ENCODE data around the gene IGF2BP3.
"Not testable (repeated sequence)": the region's sequence is repeated elsewhere in the genome, so short reads cannot be mapped to it uniquely, and the experiment has no call there.

The IGF2BP3 gene

DNA sequence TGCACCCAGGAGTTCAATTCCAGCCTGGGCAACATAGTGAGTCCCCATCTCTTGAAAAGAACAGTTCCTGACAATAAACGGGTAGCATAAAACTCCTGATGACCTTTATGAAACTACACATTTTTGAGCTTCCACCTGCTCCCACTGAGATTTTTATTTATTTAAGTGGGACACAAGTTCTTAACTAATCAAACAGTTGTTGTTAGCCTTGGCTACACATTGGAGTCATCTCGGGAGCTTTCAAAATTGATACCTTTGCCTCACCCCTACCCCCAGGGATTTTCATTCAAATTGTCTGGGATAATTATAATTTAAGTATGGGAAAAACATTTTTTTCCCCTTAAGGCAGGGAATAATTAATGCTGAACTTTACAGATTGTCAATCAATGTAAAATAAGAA lies 131.9 kb downstream of the IGF2BP3 start:
- no peak for DNase-seq

DNA sequence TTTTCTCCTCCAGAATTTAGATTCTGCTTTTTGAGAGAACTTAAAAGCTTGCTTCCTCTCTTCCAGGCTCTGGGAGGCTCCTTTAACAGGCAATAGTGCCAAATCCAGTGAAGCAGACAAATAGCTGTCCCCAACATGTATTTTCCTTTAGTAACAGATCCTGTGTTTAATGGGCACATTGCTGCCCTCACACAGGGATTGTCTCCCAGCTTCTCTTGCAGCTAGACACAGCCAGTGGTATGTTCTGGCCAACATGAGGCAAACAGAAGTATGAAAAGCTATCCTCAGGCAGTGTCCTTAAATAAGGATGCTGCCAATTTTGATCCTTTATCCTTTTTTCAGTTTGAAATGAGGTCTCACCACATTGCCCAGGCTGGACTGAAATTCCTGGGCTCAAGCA lies 132.9 kb downstream of the IGF2BP3 start:
- DNase-seq, result no peak

DNA sequence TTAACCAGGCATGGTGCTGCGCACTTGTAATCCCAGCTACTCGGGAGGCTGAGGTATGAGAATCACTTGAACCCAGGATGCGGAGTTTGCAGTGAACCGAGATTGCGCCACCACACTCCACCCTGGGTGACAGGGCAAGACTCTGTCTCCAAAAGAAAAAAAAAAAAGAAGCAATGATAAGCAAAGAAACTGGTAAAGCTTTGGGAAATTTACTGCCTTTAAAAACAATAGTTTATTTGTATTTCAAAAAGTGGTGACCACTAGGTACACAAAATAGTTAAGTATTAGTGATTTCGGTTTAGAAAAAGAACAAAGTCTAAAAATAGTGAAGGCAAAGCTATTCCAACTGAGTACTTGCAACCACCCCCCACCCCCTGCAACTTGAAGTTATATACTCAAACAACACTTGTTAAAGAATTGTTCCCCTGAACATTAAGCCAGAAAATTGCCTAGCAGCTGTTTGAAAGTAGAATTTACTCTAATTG lies 133.4 kb downstream of the IGF2BP3 start:
- DNase-seq, result no peak

DNA sequence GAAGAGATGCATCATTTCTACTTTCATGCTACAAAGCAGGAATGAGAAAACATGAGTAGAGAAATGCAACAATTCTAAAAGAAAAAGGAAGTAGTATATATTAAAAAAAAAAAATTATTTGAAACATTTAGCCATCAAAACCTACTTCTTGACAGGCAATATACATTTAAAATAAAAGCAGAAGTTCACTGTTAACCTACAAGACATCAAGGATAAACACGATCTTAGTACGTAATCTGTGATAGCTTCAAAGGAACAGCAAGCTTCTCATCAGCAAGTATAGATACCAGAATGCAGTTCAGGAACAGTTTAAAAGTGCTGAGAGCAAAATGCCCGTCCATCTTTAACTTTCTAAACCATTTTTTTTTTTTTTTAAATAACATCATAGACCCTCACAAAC lies 134.2 kb downstream of the IGF2BP3 start:
- no peak for DNase-seq

DNA sequence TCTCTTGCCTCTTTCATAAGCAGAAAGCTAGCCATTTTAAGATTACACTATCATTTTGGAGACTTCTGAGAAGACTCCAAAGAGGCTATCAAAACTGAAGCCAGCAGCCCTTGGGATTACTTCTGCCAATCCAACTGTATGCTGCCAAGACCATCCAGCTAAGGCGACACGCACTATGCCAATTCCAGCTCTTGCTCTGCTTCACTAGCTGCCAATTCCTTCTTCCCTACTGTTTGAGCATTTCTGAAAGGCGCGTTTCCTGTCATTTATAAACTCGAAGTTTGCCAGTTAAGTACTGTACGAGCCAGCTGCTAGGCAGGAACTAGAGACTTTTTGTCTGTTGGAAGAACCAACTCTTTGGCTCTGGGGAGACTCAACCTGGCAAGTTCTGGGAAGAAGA lies 134.7 kb downstream of the IGF2BP3 start:
- no peak for DNase-seq

DNA sequence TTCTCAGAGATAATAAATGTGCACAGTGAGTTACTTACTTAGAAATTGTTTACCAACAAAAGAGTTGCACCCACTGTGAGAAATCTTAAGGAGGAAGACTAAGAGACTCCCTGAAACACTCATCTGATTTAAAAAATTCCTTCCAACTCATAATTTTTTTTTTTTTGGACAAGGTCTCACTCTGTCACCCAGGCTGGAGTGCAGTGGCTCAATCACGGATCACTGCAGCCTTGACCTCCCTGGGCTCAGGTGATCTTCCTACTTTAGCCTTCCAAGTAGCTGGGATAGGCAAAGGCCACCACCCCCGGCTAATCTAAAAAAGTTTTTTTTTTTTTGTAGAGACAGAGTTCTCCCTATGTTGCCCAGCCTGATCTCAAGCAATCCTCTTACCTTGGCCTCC lies 135.2 kb downstream of the IGF2BP3 start:
- DNase-seq, result no peak

DNA sequence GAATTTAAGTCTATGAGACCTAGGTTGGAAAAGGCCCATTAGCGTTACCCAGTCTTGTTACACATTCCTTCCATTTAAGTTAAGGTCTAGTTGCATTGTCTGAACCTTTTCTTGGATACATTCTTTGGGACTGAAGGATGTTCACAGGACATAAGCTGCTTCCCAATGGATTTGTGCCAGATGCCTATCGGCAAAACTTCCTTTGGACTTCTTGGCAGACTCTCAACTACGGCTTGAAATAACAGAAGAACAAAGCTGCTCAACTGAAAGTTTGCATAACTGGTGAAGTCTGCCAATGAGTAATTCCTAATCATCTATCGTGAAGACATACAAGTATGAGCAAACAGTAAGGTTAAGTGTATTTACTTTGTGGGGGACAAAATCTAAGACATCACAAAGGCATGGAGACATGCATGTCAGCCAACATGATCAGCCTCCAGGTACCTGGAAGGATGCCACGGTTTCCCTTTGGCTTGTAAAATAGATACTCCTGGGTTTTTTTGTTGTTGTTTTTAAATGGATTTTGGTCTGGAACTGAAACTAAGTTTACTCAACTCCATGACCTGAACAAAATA lies 135.7 kb downstream of the IGF2BP3 start:
- DNase-seq, result no peak

DNA sequence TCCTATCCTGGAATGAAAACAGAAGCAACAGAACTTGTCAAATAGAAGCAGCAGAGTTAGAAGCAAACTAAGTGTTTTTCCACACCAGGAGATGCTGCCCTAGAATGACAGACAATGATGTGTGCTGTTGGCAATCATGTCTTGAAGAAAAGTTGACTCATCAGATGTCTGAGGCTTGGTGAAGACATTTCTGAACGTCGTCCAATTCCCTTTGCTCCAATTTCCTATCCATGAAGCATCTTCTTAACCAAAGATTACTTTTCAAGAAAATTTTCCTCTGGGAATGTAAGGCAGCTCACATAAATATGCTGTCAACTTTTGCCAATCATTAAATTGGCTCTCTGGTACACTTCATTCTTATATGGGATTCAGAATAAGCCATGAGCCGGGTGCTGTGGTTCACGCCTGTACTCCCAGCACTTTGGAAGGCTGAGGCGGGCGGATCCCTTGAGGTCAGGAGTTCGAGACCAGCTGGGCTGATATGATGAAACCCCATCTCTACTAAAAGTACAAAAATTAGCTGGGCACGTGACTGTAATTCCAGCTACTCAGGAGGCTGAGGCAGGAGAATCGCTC lies 136.5 kb downstream of the IGF2BP3 start:
- no peak for DNase-seq

DNA sequence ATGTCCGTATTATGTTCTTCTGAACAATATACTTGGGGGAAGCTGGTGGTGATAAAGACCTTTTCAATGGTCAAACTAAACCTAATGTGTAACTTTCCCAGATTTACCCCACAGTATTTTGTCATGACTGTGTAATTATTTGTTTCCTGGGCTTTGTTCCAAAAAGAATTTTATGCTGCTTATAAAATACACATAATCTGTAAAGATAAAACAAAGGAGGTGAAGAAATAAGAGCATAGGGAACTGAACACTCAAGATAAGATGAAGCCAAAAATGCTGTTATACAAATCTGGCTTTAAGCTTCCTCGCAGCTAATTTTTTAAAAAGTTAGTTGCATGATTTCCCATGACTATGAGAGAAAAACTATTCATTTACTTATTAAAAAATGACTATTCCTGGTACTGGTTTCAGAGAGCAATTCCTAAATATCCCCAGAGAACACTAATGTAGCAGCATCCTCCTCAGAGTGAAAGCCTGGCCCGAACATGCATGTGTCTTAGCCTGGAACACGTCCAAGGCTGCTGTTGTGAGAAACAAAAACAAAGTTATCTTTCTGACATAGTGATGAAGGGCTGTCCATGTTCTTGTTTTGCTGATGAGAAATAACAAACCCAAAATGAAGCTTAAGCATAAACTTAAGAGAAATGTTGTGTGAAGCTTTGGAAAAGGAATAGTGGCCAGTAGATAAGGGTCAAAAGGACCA lies 137.2 kb downstream of the IGF2BP3 start:
- peak; percentile 48 for DNase-seq

DNA sequence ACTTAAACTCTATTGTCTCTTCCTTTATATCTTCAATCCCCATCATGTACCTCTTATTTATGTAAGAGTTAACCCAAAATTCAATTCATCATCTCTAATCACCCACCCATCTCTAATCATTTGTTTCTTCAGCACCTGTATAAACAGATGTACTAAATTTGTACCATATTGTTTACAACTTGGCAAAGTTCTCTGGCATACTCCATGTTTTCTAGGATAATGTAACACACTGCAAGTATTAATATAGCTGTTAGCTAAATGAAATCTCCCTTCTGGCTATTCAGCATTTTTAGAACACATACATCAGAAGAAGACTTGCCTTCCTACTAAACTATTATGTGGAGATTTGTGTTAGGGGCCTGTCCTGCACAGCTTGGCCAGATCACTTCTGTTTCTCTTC lies 138.1 kb downstream of the IGF2BP3 start:
- DNase-seq, result no peak

DNA sequence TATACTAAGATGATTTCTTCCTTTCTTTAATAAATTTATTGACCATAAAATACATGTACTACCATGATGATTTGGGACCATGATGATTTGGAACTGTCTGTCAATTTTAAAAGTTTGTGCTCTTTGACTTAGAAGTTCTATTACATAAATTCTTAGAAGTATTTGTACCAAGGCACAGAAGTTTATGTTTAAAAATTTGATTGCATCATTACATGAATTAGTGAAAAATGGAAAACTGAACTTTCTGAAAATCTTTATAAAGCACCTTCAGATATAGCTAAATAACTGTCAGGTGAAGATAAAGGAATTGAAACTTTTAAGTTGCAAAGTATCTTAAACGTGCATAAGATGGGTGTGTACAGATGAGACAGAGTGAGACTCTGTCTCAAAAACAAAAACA lies 139.2 kb downstream of the IGF2BP3 start:
- DNase-seq, result no peak

DNA sequence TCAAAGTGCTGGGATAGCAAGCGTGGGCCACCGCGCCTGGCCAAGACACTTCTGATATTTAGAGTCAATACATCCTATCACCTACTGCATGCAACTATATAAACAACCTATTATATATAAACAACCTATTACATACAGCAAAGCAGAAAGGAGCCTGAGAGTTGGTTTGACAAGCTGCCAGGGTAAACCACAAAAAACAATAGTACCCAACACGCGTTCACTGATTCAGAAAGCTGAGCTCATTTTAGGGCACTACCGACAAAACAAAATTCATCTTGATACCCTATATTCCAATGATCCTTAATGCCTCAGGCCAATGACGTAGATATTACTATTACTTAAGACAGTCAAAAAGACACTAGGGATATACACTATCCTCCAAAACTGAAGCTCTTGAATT lies 154.9 kb downstream of the IGF2BP3 start:
- DNase-seq, result no peak

DNA sequence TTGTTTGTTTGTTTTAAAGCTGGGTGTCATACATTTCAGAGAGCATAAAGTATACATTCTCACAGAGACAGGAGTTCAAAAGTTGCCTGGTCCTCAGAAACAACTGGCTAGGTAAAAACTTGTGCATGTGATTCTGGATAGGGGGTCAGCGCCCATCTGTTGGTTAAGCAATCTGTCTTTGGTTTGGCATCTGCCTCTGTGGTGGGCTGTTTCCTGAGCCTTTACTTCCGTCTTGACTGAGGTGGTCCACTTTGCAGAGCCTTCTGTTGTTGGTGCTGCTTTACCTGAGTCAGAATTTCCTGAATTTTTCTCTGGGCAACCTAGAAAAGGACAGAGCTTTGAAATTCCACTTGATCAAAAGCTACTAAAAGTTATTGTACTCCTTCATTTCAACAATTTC lies 158.2 kb downstream of the IGF2BP3 start:
- not testable (repeated sequence) for DNase-seq

DNA sequence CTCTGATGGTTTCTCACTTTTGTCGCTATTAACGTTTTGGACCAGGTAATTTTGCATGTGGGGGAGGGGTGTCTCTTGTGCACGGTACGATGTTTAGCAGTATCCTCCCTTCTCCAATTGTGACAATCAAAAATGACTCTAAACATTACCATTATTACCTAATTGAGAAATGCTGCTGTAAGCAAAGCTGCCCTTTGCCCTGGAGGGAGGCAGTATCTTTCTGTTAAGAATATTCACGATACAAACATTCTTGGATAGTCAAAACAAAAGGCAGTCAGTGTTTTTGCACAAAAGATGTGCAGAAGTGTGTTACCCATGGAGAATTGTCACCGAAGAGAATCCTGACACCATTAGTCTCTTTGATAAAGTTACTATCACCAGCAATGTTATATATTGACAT lies 161.5 kb downstream of the IGF2BP3 start:
- no peak for DNase-seq

DNA sequence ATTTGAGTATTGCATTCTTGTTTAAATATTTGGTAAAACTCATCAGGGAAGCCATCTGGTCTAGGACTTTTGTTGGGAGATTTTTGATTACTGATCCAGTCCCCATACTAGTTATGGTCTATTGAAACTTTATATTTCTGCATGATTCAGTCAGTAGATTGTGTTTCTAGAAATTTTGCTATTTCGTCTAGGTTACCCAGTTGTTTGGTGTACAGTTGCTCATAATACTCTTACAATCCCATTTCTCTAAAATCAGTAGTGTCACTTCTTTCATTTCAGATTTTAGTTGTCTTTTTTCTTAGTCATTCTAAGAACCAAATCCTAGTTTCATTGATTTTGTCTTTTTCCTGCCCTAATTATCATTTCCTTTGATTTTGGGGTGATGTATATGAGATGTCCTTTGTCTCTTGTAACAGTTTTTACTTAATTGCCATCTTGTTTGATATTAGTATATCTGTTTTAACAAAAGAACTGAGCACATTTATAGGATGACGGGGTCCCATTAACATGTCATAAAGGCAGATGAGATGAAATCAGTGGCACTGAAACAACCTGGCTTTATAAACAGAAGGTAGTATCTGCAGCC lies 163.3 kb downstream of the IGF2BP3 start:
- DNase-seq, result no peak

DNA sequence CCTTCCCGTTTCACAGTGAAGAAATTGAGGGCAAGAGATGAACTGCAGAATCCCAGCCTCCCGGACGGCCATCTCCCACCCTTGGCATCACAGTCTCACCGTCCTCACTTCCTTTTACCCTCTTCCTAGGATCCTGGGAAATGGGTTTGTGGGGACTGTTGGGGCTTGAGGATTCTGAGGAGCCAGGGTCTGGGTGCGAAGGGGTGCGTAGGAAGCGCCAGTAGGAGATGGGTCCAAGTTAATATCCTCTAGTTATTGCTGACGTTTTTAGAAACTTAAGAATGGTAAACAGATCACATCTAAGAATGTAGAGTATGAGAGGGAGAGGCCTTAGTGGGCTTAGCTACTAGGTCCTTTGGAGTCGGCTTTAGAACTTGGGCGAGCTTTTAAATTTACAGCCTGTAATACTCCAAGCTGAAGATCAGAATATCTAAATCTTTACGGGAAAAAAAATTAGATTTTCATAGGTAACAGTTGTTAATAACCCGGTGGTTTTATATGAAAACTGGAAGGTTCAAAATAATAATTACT lies 170.5 kb downstream of the IGF2BP3 start:
- no peak for DNase-seq

DNA sequence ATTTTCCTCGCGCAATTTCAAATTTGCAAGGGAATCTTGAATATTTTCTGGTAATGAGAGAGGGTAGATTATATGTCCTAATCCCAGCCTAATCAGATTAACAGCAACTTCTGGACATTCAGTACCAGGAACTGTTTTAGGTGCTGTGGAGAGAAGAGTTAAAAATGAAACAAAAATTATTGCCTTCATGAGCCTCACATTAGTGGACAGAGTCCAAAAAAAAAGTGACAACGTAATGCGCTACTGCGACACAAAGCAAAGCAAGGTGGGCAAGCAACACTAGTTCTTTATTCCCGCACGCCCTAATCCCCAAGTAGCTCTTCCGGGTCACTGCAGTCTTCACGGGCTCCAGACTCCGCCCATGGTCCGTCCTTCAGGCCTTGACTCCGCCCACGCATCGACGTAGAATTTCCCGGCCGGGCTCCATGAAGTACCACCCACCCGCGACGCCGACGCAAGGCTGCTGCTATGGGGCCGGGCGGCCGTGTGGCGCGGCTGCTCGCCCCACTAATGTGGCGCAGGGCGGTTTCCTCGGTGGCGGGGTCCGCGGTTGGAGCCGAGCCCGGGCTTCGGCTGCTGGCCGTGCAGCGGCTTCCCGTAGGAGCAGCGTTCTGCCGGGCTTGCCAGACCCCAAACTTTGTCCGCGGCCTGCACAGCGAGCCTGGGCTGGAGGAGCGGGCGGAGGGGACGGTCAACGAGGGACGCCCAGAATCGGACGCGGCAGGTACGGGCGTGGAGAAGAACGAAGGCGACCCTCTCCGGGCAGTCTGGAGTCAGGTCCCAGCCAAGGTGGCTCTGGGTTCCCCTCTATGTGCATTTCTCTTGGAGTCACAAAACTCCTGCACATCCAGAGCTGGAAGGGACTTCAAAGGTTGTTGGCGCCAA lies 171.2 kb downstream of the IGF2BP3 start, which contains the start of gene MALSU1:
Gene MALSU1 (plus strand): TSS at position 455 of the 885 bp plus-strand sequence. CDS start 14 bp downstream, at position 469.
- peak; percentile 97 for DNase-seq

DNA sequence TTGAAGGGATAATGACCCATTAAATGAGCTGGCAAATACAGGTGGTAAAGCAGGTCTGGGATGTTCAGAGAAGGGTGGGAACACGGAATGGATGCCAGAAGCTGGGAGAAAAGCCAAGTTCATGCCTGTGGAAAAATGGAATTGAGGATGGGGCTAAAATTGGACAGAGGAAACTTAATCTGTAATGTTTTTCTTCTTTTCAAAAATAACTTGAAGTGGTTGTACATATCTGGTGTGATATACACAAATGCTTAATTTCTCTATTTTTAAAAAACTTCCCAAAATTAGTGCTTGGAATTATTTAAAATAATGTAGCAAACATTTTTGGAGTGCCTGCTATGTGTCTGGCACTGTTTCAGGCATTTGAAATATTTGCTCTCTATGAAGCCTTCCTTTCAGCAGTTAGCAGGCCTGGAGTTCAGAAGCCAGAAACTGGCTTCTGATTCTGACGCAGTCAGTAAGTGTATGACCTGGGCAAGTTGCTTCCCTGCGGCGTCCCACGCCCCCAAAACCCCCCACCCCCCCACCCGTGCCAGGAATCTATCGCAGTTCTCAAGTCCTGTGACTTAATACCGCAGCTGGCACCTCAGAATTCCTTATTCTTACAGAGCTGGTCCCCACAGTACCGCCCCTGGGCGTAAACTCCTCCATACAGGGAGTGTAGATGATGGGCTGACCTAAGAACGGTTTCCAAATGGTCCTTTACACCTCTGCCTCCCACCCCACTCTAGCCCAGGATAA lies 172.0 kb downstream of the IGF2BP3 start:
- peak; percentile 69 for DNase-seq

DNA sequence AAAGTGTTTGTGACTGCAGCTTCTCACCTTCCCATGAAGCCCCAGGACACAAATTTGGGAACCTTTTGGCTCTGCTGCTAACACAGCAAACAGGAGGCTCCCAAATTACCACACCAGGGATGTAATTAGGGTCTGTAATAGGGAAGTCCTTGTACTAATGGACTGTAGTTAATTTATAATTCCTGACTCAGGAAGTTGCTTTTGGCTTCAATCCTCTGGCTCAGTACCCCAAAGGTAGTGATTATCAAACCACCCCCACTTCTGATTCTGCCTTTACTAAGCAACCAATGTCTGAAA lies 174.9 kb downstream of the IGF2BP3 start:
- DNase-seq, result no peak

DNA sequence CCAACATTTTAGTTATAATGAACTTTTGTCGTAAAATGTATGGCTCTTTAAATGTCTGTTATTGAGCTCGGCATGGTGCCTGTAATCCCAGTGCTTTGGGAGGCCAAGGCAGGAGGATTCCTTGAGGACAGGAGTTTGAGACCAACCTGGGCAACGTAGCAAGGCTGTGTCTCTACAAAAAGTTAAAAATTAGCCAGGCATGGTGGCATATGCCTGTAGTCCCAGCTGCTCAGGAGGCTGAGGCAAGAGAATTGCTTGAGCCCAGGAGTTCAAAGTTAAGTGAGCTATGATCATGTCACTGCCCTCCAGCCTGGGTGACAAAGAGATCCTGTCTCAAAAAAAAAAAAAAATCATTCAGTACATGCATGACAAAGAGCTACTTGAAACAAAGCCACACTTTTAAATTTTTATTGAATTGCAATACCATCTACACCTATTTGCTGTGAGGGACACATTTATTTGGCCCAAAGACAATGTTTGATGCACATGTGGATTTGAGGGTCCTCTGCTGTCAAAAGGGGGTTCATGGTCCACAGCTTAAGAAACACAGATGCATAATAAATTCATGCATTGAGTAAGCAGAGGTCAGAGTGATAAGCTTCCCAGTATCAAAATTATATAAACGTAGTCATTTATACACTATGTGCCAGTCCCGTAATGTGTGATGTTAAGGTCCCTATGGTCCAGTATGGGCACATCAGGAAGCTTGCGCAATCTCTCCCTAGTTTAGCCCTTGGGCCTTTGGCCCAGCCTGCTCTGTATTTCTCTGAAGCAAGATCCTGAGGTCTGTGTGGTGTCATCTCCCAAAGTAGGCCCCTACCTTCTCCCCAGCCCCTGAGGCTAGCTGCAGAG lies 175.5 kb downstream of the IGF2BP3 start:
- DNase-seq, result no peak

DNA sequence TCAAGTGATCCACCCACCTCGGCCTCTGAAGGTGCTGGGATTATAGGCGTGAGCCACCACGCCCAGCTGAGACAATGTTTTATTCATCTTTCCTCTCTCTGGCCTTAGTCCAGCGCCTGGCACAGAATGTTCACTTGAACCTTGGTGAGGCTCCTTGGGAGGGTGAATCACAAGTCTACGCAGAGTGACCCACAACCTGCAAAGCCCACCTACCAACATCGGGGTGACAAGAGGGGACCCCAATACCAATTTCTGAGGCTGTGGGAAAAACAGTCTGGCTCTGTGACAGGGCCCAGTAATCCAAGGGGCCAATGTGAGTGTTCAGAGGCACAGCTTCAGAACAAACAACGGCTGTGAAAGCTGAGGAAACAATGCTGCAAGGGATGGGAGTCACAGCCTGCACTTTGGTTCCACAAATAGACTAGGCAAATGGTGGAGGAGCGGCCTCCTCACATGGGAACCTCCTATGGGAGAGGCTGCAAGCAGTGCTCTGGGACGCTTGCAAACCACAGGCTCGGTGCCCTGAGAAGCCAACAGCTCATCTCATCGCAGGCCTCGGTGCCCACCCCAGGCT lies 176.7 kb downstream of the IGF2BP3 start:
- DNase-seq, result no peak
